ENCODE data around the gene CTIF. TPM values are rescaled to one million over a fixed set of nuclear protein-coding genes. Genes with fewer than 3 reads are reported as not detected.

The CTIF gene
- total and polyA plus RNA-seq, 4 donors = 10.6 to 26.7 (median 12.3) TPM

GRCh38 chr18:48609114-48609513, 70.3 kb downstream of the CTIF start:
- peaks cover 0 to 6% (median 2%) of the 10 kb centered on the region in 4 donors for H3K4me1 ChIP-seq (ENCODE audit: control insufficient read depth in 4 of 4, insufficient read depth in 4 of 4, low read length in 3 of 4)
- no peak overlapping the region for H3K4me3 ChIP-seq (ENCODE audit: low read depth in 1 of 3, low read length in 3 of 3)
- no peak overlapping the region for H3K27ac ChIP-seq (ENCODE audit: low read depth in 1 of 2, low read length in 2 of 2)
- DNase-seq (ENCODE audit: low spot score) = no peak
- H3K36me3 ChIP-seq (ENCODE audit: control insufficient read depth in 4 of 4, insufficient read depth in 3 of 4, low read depth in 1 of 4, low read length in 3 of 4) = no peaks in the 10 kb centered on the region
- H3K9me3 ChIP-seq (ENCODE audit: control insufficient read depth in 4 of 4, low read length in 3 of 4) = no peaks in the 10 kb centered on the region
- WGBS = 95% methylated on average over 3 of the region's 3 CpGs
- no peaks in the 10 kb centered on the region for H3K27me3 ChIP-seq (ENCODE audit: control insufficient read depth in 4 of 4, insufficient read depth in 4 of 4, low read length in 3 of 4)
- no peak overlapping the region for H3K9ac ChIP-seq (ENCODE audit: low read depth in 1 of 2, low read length in 2 of 2)
- TF ChIP-seq HNF4A (conservative IDR thresholded peaks at IDR 0.05) (no peak), GABPA (IDR thresholded peaks at IDR 0.05 in 1 of 2, conservative IDR thresholded peaks at IDR 0.05 in 1 of 2) (no peak), MAX (IDR thresholded peaks at IDR 0.05) (no peak), FOXA2 (IDR thresholded peaks at IDR 0.05) (no peak), EGR1 (IDR thresholded peaks at IDR 0.05; ENCODE audit: low read depth in 2 of 2) (no peak), RAD21 (IDR thresholded peaks at IDR 0.05) (no peak), SP1 (IDR thresholded peaks at IDR 0.05) (no peak), NR2F2 (IDR thresholded peaks at IDR 0.05) (no peak), YY1 (IDR thresholded peaks at IDR 0.05) (no peak), HNF4G (IDR thresholded peaks at IDR 0.05) (no peak), RXRA (IDR thresholded peaks at IDR 0.05) (no peak), FOXA1 (IDR thresholded peaks at IDR 0.05) (no peak), TAF1 (conservative IDR thresholded peaks at IDR 0.05) (no peak), JUND (IDR thresholded peaks at IDR 0.05) (no peak)
- TF ChIP-seq, protein P1, sequence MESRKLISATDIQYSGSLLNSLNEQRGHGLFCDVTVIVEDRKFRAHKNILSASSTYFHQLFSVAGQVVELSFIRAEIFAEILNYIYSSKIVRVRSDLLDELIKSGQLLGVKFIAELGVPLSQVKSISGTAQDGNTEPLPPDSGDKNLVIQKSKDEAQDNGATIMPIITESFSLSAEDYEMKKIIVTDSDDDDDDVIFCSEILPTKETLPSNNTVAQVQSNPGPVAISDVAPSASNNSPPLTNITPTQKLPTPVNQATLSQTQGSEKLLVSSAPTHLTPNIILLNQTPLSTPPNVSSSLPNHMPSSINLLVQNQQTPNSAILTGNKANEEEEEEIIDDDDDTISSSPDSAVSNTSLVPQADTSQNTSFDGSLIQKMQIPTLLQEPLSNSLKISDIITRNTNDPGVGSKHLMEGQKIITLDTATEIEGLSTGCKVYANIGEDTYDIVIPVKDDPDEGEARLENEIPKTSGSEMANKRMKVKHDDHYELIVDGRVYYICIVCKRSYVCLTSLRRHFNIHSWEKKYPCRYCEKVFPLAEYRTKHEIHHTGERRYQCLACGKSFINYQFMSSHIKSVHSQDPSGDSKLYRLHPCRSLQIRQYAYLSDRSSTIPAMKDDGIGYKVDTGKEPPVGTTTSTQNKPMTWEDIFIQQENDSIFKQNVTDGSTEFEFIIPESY (IDR thresholded peaks at IDR 0.05) = no peak
- TF ChIP-seq, protein P2, sequence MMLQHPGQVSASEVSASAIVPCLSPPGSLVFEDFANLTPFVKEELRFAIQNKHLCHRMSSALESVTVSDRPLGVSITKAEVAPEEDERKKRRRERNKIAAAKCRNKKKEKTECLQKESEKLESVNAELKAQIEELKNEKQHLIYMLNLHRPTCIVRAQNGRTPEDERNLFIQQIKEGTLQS (IDR thresholded peaks at IDR 0.05) = no peak
- TF ChIP-seq, protein P3, sequence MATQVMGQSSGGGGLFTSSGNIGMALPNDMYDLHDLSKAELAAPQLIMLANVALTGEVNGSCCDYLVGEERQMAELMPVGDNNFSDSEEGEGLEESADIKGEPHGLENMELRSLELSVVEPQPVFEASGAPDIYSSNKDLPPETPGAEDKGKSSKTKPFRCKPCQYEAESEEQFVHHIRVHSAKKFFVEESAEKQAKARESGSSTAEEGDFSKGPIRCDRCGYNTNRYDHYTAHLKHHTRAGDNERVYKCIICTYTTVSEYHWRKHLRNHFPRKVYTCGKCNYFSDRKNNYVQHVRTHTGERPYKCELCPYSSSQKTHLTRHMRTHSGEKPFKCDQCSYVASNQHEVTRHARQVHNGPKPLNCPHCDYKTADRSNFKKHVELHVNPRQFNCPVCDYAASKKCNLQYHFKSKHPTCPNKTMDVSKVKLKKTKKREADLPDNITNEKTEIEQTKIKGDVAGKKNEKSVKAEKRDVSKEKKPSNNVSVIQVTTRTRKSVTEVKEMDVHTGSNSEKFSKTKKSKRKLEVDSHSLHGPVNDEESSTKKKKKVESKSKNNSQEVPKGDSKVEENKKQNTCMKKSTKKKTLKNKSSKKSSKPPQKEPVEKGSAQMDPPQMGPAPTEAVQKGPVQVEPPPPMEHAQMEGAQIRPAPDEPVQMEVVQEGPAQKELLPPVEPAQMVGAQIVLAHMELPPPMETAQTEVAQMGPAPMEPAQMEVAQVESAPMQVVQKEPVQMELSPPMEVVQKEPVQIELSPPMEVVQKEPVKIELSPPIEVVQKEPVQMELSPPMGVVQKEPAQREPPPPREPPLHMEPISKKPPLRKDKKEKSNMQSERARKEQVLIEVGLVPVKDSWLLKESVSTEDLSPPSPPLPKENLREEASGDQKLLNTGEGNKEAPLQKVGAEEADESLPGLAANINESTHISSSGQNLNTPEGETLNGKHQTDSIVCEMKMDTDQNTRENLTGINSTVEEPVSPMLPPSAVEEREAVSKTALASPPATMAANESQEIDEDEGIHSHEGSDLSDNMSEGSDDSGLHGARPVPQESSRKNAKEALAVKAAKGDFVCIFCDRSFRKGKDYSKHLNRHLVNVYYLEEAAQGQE (IDR thresholded peaks at IDR 0.05) = no peak
- TF ChIP-seq, protein P4, sequence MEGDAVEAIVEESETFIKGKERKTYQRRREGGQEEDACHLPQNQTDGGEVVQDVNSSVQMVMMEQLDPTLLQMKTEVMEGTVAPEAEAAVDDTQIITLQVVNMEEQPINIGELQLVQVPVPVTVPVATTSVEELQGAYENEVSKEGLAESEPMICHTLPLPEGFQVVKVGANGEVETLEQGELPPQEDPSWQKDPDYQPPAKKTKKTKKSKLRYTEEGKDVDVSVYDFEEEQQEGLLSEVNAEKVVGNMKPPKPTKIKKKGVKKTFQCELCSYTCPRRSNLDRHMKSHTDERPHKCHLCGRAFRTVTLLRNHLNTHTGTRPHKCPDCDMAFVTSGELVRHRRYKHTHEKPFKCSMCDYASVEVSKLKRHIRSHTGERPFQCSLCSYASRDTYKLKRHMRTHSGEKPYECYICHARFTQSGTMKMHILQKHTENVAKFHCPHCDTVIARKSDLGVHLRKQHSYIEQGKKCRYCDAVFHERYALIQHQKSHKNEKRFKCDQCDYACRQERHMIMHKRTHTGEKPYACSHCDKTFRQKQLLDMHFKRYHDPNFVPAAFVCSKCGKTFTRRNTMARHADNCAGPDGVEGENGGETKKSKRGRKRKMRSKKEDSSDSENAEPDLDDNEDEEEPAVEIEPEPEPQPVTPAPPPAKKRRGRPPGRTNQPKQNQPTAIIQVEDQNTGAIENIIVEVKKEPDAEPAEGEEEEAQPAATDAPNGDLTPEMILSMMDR (IDR thresholded peaks at IDR 0.05; ENCODE audit: low read depth, low read length, missing input control) = no peak

Data from liver (tissue), 9 donors.